HG02840 (cell line): ENCODE data around the gene ITIH2.
"Not testable (repeated sequence)": the region's sequence is repeated elsewhere in the genome, so short reads cannot be mapped to it uniquely, and the experiment has no call there.

Experiments used
- ATAC-seq: cut with Tn5 transposase; IDR thresholded peaks from one replicate; pipeline ENCODE4 v1.9.1; 2021; ENCODE audit warnings: mild to moderate bottlenecking, moderate library complexity, moderate number of reproducible peaks; ENCODE audit not compliant: unreplicated experiment, low FRiP score

ITIH2 gene

DNA sequence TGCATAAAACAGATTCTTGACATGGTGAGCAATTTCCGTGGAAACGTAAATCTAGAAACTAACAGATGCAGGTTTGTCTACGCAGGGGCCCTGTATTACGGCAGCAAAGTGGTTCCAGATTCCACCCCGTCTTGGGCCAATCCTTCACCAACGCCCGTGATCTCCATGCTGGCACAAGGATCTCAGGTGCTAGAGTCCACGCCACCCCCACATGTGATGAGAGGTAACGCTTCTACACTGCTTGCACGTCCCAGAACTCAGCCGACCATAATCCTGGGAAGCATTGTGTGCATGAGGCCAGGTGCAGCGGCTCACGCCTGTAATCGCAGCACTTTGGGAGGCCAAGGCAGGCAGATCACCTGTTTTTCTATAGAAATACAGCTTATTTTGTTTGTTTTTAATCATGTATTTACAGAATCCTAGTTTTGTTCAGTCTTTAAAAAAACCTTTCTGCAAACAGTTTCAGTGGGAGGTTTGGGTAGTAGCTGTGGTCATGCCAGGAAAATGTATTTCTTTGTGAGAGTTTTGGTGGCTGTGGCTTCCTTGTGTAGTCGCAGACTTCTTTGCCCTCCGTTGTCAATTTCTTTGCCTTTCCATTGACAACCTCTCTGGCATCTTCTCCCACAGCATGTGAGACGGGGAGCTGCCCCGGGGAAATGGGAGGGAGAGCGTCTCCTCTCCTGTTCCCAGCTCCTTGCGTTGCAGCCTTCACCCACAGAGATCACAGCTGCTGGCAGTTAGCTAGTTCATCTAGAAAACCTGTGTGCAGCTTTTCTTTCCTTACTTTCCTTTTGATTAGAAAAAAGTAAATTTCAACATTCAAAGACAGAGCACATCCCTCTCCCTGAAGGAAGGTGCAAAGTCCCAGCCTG, 35.7 kb downstream of the ITIH2 start:
- no peak for ATAC-seq

DNA sequence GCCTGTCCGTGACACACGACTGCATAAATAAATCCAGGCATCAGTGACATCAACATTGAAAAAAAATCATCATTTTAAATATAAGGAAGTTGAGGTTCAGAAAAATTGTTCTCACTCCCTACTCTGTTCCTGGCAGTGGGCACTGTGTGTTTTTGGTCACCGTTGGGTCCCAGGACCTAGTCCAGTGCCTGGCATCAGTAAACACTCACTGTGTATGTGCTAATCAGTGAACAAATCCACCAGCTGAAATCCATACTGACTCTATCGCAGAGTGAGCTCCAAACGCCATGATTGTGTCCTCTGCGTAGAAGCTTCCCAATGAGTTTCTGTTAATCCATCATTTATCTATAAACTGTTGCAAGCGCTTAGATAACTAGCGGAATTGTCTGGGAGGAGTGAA, 41.2 kb downstream of the ITIH2 start:
- no peak for ATAC-seq

DNA sequence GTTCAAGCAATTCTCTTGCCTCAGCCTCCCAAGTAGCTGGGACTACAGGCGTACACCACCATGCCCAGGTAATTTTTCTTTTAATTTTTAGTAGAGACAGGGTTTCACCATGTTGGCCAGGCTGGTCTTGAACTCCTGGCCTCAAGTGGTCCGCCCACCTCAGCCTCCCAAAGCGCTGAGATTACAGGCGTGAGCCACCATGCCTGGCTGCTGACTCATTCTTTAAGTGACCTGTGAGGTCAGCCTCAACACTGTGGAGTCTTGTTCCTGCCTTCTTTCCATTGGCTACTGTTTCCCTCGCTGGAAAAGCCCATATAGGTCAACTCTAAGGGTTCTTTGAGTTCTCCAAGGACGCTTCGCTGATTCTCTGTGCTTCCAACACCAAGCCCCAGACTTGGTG, 45.5 kb downstream of the ITIH2 start:
- ATAC-seq = not testable (repeated sequence)

DNA sequence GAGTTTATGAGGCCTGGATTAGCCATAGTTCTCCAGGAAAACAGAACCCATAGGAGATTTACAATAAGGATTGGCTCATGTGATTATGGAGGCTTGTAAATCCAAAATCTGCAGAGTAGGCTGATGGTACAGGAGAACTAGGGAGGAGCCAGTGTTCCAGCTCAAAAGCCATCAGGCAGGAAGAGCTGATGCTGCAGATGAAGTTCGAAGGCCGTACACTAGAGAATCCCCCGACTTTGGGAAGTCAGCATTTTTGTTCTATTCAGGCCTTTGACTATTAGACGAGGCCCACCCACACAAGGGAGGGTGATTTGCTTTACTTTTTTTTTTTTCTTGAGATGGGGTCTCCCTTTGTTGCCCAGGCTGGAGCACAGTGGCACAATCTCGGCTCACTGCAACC, 47.1 kb downstream of the ITIH2 start:
- no peak for ATAC-seq

DNA sequence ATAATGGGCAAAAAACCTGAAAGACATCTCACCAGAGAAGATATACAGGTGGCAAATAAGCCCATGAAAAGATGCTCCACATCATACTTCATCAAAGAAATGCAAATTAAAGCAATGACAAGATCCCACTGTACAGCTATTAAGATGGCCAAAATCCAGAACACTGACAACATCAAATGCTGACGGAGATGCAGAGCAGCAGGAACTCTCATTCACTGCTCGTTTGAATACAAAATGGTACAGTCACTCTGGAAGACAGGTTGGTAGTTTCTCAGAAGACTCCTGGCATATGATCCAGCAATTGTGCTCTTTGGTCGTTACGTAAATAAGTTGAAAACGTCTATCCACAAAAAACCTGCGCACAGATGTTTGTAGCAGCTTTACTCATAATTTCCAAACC, 49.1 kb downstream of the ITIH2 start:
- no peak for ATAC-seq

DNA sequence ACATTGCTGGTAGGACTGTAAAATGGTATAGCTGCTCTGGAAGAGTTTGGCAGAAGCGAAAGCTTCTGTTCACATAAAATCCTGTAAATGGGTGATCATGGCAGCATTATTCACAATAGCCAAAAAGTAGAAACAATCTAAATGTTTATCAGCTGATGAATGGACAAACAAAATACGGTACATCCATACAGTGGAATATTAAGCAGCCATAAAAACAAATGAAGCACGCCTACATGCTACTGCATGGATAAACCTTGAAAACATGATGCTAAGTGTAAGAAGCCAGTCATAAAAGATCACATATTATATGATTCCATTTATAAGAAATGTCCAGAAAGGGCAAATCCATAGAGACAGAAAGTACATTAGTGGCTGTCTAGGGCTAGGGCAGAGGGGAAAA, 52.0 kb downstream of the ITIH2 start:
- ATAC-seq = no peak

DNA sequence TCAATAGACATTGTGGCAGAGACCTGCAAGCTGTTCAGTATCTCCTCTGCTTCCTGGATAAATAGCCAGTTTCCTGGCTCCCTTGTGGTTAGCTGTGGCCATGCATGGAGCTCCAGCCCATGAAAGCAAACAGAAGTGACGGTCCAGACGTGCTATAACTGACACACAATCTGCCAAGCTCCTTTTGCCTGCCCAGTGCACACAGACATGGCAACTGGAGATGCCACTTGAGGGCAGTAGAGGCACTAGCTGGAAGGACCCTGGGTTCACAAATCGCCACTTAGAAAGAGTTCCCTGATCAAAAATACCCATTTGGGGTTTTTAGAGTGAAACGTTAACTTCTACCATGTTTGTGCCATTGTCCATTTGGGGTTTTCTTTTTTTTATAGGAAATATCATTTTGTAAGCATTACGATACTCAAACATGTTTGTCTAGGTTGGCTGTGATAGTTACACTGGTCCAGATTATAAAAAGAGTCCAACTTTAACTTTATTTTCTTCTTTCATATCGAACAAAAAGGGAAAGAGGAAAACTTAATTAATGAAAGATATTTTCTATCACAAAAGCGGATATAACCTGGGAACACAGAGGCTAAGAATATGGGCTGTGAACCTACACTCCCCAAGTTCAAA, 53.4 kb downstream of the ITIH2 start:
- no peak for ATAC-seq

DNA sequence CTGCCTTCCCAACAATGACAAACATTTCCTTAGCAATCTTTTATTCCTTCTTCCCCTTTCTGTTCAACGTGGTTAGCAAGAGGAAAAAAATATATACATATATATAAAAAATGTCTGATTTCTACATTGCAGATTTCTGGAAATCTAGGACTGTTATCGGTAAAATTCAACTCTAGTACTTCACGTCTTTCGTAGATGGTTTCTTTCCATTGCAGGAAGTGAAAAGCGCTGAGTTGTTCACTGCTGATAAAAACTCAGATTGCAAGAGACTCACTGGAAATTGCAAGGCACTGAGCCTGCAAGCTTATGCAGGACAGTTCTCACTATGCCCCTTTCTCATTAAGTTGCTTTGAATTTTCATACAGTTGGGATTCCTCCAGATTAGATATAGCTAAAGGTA, 60.8 kb downstream of the ITIH2 start:
- no peak for ATAC-seq

DNA sequence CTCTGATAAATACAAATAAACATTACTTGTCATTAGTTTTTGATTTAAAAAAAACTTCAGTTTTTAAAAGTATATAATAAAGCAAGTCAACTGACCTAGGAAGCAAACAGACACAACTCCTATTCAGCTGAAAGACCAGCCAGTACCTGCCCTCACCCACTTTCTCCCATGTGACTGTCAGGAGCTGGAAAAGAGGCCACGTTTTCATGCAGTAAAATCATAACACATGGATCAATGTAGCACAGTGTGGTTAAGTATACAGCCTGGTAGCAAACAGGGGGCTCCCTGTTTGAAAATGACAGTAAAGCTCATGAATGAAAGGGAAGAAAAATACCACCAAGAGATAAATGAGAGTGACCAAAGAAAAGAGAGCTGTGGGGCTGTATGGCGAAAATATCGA, 63.1 kb downstream of the ITIH2 start:
- ATAC-seq = no peak

DNA sequence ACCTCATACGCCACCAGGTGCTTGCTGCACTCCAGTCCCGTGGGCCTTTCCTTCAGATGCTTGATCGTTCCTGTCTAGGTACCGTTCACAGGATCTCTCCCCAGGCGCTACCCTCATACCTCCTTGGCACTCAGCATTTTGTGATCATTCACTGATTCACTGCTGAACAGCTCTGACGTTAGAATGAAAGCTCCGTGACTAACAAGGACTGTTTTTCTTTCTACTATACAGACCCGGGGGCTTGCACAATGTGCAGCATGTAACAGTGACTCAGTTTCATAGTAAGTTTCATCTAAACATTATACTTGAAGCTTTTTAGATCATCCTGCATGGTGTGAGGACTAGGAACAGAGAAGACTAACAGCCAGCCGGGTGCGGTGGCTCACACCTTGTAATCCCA, 64.1 kb downstream of the ITIH2 start:
- no peak for ATAC-seq

DNA sequence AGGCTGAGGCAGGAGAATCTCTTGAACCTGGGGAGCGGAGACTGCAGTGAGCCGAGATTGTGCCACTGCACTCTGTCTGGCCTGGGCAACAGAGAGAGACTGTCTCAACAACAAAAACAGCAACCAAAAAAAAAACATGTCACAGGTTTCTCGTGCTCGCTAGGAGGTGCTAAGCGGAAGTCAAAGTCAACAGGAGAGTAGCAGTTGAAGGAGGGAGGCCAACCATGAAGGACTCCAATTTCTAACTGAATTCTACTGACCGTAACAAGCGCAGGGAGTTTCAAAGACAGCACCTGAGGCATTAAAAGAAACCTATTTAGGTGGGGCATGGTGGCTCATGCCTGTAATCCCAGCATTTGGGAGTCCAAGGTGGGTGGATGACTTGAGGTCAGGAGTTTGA, 65.3 kb downstream of the ITIH2 start:
- no peak for ATAC-seq

DNA sequence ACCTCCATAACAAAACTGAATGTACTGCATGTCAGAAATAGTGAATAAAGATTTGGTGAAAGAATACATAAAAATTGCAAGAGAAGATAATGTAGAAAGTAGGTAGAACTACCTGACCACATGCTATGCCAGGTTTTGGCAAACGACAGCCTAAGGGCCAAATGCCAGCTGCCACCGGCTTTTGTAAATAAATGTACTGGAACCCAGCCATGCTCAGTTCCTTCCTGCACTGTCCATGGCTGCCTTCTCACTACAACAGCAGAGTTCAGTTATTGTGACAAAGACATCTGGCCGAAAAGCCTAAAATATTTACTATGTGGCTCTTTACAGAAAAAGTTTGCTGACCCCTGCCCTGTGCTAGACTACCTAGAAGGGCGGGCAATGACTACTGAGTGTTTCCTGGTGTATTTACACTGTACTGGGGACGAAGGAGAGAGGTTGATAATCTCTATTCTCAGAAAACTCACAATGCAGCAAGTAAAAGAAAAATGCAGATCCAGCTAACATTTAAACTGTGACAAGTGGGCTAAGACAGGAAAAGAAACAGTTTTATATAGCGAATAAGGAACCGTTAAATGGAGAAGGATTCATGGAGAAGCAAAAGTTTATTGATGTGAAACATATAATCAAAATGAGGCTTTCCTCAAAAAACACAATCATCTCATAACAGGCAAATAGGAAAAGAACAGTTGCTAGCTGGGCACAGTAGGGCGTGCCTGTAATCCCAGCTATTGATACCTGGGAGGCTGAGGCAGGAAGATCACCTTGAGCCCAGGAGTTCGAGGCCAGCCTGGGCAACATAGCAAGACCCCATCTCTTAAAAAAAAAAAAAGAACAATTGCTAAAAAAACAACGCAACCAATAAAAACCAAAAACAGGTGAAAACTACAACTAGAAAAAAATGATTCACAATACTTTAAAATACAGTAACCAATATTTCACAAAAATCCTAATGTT, 71.0 kb downstream of the ITIH2 start:
- no peak for ATAC-seq

DNA sequence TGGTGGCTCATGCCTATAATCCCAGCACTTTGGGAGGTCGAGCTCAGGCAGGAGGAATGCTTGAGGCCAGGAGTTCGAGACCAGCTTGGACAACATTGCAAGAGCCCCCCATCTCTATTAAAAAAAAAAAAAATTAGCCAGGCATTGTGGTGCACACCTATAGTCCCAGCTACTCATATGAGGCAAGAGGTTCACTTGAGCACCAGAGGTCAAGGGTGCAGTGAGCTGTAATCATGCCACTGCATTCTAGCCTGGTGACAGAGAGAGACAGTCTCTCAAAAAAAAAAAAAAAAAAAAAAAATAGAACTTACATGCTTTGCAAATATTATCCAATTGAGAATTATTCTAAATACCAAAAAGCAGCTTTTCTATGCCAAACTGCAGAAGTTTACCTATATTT, 73.7 kb downstream of the ITIH2 start:
- ATAC-seq = no peak

DNA sequence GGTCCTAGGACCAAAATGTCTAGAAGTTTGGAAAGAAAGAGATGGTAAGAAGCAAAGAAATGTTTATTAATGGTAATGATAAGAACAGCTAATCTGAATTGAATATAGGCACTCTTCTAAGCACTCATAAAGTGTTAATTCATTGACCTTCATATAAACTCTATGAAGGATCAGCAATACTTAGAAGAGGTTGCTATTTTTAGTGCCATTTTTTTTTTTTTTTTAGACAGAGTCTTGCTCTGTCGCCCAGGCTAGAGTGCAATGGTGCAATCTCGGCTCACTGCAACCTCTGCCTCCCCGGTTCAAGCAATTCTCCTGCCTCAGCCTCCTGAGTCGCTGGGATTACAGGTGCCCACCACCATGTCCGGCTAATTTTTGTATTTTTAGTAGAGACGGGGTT, 79.1 kb downstream of the ITIH2 start:
- not testable (repeated sequence) for ATAC-seq

DNA sequence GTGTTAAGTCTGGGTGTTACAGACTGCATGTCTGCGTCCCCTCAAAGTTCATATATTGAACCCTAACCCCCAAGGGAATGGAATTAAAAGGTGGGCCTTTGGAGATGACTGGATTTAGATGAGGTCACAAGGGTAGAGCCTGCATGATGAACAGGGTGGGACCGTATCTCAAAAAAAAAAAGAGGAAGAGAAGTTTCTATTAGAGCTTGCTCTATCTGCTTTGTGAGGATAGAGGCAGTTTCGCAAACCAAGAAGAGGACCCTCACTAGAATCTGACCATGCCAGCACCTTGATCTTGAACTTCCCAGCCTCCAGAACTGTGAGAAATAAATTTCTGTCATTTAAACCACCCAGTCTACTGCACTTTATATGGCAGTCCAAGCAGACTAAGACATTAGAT, 83.3 kb downstream of the ITIH2 start:
- ATAC-seq = no peak

DNA sequence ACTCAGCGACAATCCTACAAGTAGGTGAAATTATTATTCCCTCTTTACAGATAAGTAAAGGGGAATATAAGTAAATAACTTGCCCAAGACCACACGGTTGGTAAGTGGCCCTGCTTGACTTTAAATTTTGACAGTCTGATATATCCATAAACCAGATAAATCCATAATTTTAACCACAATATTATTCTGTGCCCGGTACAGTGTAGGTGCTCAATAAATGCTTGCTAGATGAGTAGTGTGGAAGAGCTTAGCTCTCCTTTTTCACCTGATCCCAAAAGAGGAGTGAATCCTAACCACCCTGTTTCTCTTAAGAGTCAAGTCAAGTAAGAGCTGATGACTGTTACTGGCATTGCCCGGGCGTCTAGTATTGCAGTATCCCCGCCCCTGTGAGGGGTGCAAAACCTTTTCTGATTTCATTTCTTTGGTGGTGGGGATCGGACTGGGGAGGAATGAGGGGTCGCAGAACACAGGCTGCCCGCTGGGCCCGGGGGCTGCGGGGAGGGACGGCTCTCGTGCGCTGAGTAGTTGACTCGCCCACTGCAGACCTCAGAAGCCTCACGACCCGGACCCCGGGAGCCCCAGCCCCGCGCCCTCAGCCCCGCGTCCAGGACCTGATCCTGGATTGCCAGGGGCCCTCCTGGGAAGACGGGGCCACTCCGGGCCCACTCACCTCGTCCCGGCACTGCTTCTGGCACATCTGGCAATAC, 84.2 kb downstream of the ITIH2 start:
- peak; percentile 22 for ATAC-seq

DNA sequence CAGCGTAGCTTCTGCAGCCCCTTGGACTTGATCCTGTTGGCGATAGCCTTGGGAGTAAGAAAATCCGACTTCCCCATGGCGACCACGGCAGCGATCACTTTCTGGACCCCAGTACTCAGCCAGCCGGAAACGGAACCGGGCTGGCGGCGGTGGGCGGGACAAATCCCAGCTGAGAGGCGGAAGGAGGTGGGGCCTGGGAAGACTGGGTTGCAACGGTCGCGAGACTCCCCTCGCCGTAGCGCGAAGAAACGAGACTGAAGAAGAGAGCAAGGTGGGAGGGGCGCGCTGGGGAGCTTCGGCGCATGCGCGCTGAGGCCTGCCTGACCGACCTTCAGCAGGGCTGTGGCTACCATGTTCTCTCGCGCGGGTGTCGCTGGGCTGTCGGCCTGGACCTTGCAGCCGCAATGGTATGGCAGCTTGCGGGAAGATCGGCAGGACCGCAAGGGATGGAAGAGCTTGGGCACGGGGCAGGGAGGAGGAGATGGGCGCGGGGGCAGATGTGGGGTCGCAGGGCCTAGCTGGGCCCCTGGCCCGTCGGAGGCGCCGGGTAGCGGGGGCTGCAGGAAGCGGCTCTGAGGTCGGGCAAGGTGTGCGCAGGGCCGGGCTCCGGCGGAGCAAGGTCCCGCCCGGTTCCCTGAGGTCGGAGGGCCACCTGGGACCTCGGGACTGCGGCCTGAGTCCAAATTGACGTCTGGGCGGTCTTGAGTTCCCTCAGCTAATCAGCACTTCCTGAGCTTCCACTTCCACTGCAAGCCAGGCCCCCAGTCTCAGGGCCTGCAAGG, 84.9 kb downstream of the ITIH2 start, which contains the start of the genes ATP5F1C and KIN:
ATP5F1C (plus strand) TSS at position 321 of the 782 bp plus-strand sequence; CDS start at position 352, 31 bp downstream.
KIN (minus strand) TSS at position 137 of the 782 bp plus-strand sequence; CDS start at position 77, 60 bp downstream.
- peak; percentile 98 for ATAC-seq

DNA sequence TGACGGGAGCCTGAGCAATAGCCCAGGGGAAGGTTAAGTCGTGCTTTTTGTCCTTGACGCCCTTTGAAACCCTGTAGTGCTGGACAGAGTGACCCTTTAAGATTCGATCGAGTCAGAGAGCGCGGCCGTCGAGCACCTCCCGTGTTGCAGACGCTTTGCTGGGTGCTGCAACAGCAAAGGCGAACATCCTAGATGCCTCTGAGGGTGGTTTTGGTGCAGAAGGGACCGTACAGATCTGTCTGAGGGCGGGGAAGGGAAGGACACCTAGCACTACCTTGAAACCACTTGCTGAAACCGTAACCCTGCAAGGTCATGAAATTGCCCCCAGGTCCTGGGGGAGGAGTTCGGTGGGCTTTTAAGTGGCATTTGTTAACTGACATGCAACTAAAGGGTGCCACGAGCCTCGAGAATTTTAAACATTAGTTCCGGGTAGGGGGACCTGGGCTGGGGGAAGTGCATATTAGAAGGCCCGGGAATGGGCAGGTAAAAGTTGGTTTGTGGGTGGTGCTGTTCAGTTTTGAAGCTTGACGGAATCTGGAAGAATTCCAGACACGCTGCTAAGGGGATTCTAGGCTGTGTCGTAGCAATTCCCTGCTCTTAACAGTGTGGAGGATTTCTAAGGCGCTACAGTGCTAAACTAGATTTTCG, 85.6 kb downstream of the ITIH2 start:
- ATAC-seq = peak; percentile 4

DNA sequence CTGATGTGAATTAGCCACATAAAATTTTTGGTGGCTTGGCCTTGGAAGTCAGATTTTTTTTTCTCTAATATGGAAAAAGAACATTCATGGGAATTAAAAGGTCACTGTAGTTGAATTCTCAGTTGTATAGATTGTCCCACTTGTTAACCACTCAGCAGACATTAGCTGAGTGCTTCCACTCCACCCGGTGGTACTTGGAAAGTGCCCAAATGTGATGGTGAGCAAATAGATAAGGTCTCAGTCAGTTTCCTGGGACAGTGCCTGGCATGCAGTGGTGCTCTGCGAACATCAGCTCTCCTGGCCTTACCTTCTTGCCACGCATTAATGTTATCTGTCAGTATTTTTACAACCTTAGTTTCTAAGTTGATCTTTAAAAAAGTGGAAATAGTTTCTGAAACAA, 86.3 kb downstream of the ITIH2 start:
- ATAC-seq = no peak
